HG02870 (cell line): ENCODE results near the gene ITM2B.
"Not testable (repeated sequence)": the region's sequence is repeated elsewhere in the genome, so short reads cannot be mapped to it uniquely, and the experiment has no call there.

Experiments used
- ATAC-seq: cut with Tn5 transposase; IDR thresholded peaks from one replicate; pipeline ENCODE4 v1.9.1; 2021; ENCODE audit warnings: mild to moderate bottlenecking, moderate library complexity; ENCODE audit not compliant: unreplicated experiment

ITM2B gene

DNA sequence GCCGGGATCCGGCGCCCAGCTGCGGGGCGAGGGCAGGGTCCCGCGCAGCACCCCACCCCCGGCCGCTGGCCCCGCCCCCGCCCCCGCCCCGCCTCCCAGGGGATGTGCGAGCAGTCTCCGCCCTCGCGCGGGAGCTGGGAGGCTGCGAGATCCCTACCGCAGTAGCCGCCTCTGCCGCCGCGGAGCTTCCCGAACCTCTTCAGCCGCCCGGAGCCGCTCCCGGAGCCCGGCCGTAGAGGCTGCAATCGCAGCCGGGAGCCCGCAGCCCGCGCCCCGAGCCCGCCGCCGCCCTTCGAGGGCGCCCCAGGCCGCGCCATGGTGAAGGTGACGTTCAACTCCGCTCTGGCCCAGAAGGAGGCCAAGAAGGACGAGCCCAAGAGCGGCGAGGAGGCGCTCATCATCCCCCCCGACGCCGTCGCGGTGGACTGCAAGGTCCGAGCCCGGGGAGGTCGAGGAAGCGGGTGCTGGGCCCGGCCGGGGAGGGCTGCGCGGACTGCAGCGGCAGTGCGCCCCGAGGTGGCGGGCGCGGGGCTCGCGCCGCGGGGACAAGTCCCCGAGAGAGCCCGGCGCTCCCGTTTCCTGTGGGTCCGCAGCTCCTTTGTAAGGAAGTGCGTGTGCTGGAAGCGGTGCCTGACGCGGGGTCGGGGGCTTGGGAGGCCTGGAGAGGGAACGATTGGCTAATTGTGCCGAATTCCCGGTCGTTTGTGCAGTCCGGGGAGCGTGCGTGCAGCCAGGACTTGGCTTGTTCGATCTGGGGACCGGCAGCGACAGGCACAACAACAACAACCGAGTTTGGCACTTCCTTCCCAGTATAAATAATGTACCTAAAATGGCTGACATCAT lies at the start of gene ITM2B:
TSS of gene ITM2B (plus strand) at position 161 of the 843 bp plus-strand sequence. CDS start at position 316, 155 bp downstream.
- ATAC-seq = peak; percentile 50

DNA sequence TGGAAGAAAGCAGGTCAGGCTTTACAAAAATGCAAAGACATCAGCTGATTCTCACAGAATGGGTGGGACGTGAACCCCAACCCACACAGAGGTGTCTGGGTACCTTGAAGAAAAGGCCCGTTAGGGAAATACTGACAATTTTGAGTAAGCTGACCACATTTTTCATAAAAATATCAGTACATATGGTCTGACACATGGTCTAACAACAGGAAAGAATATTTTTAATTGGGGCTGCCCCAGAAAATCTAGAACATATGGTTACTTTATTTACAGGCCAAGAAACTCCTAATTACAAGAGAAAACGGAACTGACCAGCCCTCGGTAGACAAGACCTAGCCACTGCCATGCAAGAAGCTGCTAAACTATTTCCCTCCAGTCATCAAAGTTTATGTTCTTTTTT lies 48.7 kb upstream of the ITM2B start:
- peak; percentile 41 for ATAC-seq

DNA sequence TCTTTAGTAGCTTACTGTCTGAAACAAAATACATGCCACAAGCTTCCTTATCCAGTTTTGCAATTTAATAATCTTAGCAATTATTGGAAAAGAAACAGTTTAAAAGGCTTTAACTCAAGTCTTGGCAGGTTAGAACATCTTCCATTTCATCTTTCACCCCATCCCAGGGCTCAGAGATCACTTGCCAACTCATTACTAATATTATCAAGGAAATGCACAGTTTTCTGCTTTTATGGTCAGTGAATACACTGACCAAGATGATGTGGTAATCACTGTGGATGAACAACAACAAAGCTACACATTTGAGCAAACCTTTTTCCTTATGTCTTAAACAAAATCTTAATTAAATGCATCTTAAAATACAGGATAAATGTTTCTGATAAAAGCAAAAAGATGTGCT lies 48.0 kb upstream of the ITM2B start:
- ATAC-seq = no peak

DNA sequence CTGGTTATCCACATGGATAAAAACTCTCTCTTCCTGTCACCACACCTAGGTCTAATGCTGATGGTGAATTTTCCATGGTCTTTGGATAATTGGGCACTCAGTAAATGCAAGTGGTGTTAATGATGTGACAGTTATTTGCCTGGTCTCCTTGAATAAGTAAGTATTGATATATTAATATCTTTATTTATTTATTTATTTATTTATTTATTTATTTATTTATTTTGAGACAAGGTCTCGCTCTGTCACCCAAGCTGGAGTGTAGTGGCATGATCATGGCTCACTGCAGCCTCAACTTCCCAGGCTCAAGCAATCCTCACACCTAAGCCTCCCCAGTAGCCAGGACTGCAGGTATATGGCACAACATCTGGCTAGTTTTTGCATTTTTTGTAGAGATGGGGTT lies 46.3 kb upstream of the ITM2B start:
- no peak for ATAC-seq

DNA sequence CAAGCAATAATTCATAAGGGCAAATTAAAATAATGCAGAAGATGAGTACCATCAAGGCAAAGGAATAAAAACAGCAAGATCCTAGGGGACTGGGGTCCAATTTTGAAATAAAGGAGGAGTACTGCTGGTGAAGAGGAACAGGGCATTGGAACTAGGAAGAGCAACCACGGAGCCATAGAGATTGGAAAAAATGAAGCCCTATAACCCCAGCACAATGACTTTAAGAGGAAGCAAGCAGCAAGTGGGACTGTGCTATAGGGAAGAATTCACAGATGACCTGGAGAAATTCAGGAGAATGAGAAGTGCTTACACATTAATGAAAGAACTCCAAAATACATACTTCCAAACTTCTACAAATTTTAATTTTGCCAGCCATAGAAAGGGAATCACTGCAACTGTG lies 44.9 kb upstream of the ITM2B start:
- no peak for ATAC-seq

DNA sequence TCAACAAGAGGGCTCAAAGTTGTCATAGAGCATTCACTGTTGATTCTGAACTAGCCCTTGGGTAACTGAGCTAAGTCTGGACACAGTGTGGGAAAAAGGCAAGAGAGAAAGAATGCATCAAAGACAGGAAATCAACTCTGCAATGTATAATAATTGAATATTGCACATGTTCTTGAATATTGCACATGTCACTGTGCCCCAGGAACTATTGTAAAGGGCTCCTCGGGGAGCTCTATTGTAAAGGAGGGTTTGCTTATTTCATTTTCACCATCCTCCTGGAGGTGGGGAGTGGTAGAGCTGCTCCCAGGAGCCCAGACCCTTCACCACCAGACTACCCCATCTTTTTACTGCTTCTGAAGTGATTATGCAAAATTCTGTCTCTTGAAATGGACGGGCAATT lies 44.4 kb upstream of the ITM2B start:
- no peak for ATAC-seq

DNA sequence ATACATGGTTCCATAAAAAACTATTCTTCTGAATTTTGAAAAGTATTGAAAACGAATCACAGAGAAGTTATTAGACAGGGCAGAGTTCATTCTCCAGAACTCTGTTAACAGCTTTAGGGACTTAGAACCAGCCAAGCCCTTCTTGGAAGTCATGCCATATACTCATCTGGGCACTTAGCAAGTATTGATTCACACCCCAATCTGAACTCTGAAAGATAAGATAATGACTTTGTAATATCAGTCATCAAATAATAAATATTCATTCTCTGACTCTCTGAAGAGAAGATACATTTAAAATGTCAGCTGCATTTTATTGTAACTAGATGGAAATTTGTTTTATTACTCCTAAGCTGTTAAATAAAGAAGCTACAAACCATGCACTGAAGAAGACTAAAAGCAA lies 43.8 kb upstream of the ITM2B start:
- ATAC-seq = no peak

DNA sequence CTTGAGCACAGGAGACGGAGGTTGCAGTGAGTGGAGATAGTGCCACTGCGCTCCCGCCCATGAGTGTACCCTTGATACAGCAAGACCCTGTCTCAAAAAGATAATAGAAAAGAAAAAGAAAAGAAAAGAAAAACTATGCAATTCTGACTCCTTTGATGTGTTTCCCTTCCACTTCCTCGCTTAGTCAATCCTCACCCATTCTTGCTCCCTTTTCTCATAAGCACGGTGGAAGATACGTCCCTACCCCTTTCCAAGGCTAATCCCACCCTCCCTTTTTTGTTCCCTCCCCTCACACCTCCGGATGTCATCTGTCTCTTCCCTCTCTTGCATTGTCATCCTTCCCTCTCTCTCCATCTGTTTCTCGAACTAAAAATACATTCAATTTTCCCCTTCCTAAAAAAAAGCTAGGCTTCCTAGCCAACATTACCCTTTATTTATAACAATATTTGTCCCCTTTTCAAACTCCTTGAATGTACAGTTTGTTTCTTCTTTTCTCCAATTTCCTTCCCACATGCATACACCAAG lies 40.5 kb upstream of the ITM2B start:
- ATAC-seq = no peak

DNA sequence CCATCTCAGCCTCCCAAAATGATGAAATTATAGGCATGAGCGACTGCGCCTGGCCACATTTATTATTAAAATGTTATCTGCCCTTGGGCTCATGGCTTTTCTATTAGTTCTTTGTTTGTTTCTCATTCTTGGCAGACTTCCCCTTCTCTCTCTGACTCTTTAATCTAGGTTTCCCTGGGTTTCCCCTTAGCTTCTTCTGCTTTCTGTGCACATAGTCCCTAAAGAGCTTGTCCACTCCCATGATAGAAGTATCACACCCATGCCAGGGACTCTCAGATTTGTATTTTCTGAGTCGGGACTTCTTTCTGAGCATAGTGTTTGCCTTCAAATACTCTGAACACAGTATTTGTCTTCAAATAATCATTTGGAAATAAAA lies 38.6 kb upstream of the ITM2B start:
- peak; percentile 68 for ATAC-seq

DNA sequence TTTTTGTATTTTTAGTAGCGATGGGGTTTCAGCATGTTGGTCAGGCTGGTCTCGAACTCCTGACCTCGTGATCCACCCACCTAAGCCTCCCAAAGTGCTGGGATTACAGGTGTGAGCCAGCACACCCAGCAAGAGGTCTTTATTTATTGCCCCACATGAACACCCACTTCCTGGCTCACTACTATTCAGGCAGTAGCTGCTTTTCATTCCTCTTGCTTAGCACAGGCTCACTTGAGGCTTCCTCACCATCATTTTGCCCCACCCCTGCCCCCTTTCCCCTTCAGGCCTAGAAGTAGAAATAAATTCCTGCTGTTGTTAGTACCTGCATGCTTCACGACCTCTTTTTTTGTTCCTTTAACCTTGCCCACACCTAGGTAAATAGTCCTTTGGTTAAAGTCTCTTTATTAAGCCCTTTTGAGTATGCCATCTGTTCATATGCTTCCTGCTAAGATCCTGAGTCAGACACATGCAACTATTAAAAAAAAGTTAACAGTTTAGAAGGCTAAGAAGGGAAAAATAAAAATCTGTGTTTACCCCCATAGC lies 33.5 kb upstream of the ITM2B start:
- no peak for ATAC-seq

DNA sequence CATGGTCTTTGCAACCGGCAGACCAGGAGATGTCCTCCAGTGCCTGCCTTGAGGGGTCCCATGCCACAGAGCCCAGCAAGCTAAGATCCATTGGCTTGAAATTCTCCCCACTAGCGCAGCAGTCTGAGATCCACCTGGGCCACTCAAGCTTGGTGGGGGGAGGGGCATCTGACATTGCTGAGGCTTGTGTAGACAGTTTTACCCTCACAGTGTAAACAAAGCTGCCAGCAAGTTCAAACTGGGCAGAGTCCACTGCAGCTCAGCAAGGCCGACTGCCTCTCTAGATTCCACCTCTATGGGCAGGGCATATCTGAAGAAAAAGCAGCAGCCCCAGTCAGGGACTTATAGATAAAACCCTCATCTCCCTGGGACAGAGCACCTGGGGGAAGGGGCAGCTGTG lies 32.0 kb upstream of the ITM2B start:
- ATAC-seq = no peak

DNA sequence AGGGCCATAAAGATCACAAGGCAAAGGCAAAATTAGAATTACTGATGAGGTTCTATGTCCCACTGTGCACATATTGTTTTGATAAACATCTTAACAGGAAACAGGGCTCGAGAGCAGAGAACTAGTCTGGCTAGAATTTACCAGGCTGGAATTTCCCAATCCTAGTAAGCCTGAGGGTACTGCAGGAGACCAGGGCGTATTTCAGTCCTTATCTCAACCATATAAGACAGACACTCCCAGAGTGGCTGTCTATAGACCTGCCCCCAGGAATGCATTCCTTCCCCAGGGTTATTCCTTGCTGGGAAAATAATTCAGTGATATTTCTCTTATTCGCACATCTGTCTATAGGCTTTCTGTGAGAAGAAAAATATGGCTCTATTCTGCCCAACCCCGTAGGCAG lies 25.8 kb upstream of the ITM2B start:
- not testable (repeated sequence) for ATAC-seq

DNA sequence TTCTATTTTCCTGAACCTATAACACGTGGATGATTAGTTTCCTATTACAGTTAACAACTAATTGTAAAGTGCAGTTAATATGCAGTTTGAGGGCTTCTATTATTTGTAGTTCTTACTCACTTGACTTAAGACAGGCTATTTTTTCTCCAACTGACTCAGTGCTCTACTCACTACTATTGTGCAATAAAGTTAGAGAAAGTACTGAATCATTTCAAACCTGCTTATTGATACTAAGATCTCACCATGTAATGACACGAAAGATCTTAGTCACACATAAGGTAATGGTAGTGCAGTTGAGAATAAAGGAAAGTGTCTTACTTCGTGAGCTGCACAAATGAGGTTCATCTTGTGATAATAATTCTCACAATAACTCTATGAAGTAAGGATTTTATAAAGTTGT lies 22.8 kb upstream of the ITM2B start:
- ATAC-seq = no peak

DNA sequence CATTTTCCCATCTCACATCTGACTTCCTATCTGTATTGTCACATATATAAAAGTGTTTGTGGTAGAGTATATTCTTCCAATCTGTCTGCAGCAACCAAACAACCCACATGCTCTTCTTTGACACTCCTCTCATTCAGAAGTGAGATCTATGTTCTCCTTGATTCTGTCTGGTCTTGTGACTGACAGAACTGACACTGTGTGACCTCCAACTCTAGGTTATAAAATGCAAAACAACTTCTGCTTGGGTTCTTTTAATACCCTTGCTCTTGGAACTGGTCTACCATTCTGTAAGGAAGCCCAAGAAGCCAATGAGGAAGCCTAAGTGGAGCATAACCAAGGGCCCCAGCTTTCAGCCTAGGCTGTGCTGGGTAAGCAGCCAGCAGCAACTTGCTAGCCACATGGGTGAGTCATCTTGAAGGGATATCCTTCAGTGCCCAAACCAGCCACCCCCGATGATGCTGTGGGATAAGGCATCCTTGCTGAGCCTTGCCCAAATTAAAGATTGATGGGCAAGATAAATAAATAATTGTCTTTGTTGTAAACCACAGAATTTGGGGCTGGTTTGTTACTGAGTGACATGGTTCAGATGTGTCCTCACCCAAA lies 18.4 kb upstream of the ITM2B start:
- no peak for ATAC-seq

DNA sequence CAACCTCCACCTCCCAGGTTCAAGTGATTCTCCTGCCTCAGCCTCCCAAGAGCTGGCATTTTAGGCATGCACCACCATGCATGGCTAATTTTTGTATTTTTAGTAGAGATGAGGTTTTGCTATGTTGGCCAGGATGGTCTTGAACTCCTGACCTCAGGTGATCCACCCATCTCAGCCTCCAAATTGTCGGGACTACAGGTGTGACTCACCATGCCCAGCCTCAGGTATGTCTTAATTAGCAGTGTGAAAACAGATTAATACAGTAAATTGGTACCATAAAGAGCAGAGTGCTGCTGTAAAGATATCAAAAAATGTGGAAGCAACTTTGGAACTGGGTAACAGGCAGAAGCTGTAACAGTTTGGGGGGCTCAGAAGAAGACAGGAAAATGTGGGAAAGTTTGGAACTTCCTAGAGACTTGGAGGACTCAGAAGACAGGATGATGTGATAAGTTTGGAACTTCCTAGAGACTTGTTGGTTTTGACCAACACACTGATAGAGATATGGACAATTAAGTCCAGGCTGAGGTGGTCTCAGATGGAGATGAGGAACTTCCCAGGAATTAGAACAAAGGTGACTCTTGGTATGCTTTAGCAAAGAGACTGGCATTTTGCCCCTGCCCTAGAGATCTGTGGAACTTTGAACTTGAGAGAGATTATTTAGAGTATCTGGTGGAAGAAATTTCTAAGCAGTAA lies 17.3 kb upstream of the ITM2B start:
- ATAC-seq = not testable (repeated sequence)

DNA sequence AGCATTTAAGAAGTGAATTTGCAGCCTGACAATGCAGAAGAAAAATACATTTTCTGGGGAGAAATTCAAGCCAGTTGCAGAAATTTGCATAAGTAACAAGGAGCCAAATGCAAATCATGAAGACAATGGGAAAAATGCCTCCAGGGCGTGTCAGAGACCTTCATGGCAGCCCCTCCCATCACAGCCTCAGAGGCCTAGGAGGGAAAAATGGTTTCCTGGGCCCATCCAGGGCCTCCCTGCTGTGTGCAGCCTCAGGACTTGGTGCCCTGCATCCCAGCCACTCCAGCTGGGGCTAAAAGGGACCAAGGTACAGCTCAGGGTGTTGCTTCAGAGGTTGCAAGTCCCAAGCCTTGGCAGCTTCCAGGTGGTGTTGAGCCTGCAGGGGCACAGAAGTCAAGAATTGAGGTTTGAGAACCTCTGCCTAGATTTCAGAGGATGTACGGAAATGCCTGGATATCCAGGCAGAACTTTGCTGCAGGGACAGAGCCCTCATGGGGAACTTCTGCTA lies 16.7 kb upstream of the ITM2B start:
- no peak for ATAC-seq

DNA sequence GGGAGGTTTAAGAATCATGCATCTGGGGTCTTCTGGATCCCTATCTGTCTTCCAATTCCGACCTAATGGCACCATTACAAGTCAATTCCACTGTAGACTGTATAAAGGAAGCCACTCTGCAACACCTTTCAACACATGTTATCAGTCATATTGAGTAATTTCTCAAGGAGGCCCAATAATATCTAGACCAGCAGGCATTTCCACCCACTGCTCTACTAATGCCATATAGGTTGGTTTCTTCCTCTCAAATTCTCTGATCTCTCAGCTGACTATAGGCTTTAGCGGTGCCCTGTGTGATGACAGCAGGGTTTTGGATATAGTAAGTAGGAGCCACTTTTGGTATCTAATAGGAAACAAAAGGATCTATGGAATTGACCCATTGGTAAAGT lies 12.4 kb upstream of the ITM2B start:
- ATAC-seq = no peak

DNA sequence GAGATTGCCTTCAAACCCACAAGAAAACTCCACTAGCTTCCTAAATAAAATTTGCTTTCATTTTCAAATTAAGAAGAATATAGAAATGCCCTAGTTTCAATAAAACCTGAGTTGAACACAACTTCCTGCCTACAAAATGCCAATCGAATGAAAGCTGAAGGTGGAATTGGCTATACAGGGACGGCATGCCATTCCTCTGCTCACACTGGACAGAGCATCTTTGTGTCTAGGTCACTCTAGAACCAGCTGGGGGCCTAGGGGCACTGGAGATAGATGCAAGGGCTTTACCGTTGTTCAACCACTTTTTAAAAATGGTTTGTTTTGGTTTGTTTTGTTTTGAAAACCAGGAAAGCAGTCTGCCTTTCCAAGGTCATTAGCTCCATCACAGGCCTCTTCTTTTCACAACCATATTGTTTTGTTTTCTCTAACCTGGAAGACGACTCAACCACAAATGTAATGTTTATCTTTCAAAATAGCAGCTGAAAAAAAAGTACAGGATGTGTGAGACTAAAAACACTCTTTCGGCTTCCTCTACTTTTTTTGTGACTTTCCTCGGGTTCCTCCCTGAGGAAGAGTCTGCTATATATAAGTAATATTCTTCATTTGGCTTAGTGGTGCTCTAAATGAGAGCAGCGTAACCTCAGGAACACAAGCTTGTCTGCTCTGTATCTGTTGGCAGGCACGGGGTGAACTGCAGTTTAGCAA lies 11.9 kb upstream of the ITM2B start:
- ATAC-seq = no peak

DNA sequence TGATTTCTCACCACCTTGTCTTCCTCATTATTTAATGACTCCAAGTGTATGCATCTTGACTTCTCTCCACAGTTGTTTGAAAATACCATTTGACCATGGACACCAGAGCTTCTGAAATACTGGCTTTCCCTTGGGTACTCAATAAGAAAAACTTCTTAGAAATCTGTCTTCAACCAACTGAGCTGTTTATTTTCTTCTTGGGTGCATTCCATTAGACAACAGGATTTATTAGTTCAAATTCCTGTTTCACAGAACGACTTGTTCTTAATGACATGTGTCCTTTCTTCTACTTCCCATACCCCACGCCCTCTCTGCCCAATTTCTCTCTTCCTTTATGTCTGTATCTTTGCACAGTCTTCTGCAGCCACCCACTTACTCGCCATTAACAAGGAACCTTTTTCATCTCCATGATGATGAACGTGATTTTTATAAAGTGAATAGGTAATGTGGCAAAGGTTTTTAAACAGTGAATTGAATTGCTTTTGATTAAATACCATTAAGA lies 11.3 kb upstream of the ITM2B start:
- no peak for ATAC-seq
